Astrocyte (in vitro differentiated cells and primary cell): ENCODE measurements around the gene PAPSS1. TPM values are rescaled to one million over a fixed set of nuclear protein-coding genes. Genes with fewer than 3 reads are reported as not detected.

Source experiments
- DNase-seq: peaks from one replicate; pipeline ENCODE4 v3.0.0-alpha.2; 2010; ENCODE audit warnings: low read depth
- FAIRE-seq: peaks from 2 replicates; lab custom pipeline; 2011; peaks lifted over from hg19 to GRCh38; lab: Jason Lieb, UNC
- H2AFZ ChIP-seq: 2 replicates; pipeline ENCODE4 v1.6.0; 2012; ENCODE audit warnings: low read depth, low read length, inconsistent platforms
- H3K27ac ChIP-seq: 2 replicates; pipeline ENCODE4 v1.5.1; 2011; ENCODE audit warnings: low read depth, low read length, inconsistent platforms
- H3K27me3 ChIP-seq: 2 replicates; pipeline ENCODE4 v1.6.0; 2011; ENCODE audit warnings: low read length, inconsistent platforms; ENCODE audit not compliant: insufficient read depth
- H3K36me3 ChIP-seq: 2 replicates; pipeline ENCODE4 v1.5.1; 2011; ENCODE audit warnings: low read length, inconsistent platforms; ENCODE audit not compliant: insufficient read depth
- H3K4me1 ChIP-seq: 2 replicates; pipeline ENCODE4 v1.5.1; 2011; ENCODE audit warnings: low read length, inconsistent platforms; ENCODE audit not compliant: insufficient read depth
- H3K4me2 ChIP-seq: 2 replicates; pipeline ENCODE4 v1.6.0; 2012; ENCODE audit warnings: low read length, inconsistent platforms
- H3K4me3 ChIP-seq: 2 replicates; pipeline ENCODE4 v1.5.1; 2011; ENCODE audit warnings: low read depth, mild to moderate bottlenecking, low read length, inconsistent platforms; ENCODE audit not compliant: insufficient read depth
- H3K79me2 ChIP-seq: 2 replicates; pipeline ENCODE4 v1.6.0; 2012; ENCODE audit warnings: mild to moderate bottlenecking, low read length, inconsistent platforms; ENCODE audit not compliant: insufficient read depth
- H3K9ac ChIP-seq: 2 replicates; pipeline ENCODE4 v1.6.0; 2012; ENCODE audit warnings: mild to moderate bottlenecking, low read length, inconsistent platforms
- H3K9me3 ChIP-seq: 2 replicates; pipeline ENCODE4 v1.5.1; 2012; ENCODE audit warnings: low read depth, mild to moderate bottlenecking, low read length, inconsistent platforms; ENCODE audit not compliant: insufficient read depth
- H4K20me1 ChIP-seq: 2 replicates; pipeline ENCODE4 v1.6.0; 2012; ENCODE audit warnings: low read length, inconsistent platforms; ENCODE audit not compliant: insufficient read depth
- H3K27ac Mint-ChIP-seq: one replicate; pipeline ENCODE4 v1.8.0; 2021; ENCODE audit warnings: mild to moderate bottlenecking, mixed read lengths; ENCODE audit not compliant: unreplicated experiment
- H3K27me3 Mint-ChIP-seq: one replicate; pipeline ENCODE4 v1.8.0; 2021; ENCODE audit warnings: low read depth, mixed read lengths; ENCODE audit not compliant: unreplicated experiment
- H3K36me3 Mint-ChIP-seq: one replicate; pipeline ENCODE4 v1.8.0; 2021; ENCODE audit warnings: low read depth, mixed read lengths; ENCODE audit not compliant: unreplicated experiment
- H3K4me1 Mint-ChIP-seq: one replicate; pipeline ENCODE4 v1.8.0; 2021; ENCODE audit warnings: low read depth, mixed read lengths; ENCODE audit not compliant: unreplicated experiment
- H3K4me3 Mint-ChIP-seq: one replicate; pipeline ENCODE4 v1.8.0; 2021; ENCODE audit warnings: mild to moderate bottlenecking, moderate library complexity, mixed read lengths; ENCODE audit not compliant: unreplicated experiment
- H3K9me3 Mint-ChIP-seq: one replicate; pipeline ENCODE4 v1.8.0; 2021; ENCODE audit warnings: mild to moderate bottlenecking, mixed read lengths; ENCODE audit not compliant: unreplicated experiment
- CTCF ChIP-seq: IDR thresholded peaks from 2 replicates; pipeline ENCODE4 v1.5.1; 2011; ENCODE audit warnings: low read depth, mild to moderate bottlenecking, inconsistent platforms, low read length, moderate library complexity; ENCODE audit not compliant: insufficient read depth
- EZH2 ChIP-seq: IDR thresholded peaks from 2 replicates; pipeline ENCODE4 v1.6.1; 2012; ENCODE audit warnings: mild to moderate bottlenecking, low read length, inconsistent platforms; ENCODE audit not compliant: insufficient read depth
- total RNA-seq: library from RNA; stranded (reverse); gene quantifications from 2 replicates; pipeline ENCODE4 v1.2.1, GENCODE V29; 2021

Gene PAPSS1
- total RNA-seq, 1 donor from 2014 or later: 102 TPM

- FAIRE-seq (no peak), DNase-seq (peak; percentile 73)
- peaks cover 2% of the 10 kb centered on the region for H3K9me3 Mint-ChIP-seq
- no peaks in the 10 kb centered on the region for H3K27me3 ChIP-seq
- no peak overlapping the region for H3K27ac Mint-ChIP-seq
- peak overlapping the region; percentile 55 for H2AFZ ChIP-seq
- peak overlapping the region; percentile 39 for H3K4me2 ChIP-seq
- H3K9ac ChIP-seq: no peak overlapping the region
- H3K4me1 ChIP-seq: peaks cover 7% of the 10 kb centered on the region
- H3K36me3 Mint-ChIP-seq: no peaks in the 10 kb centered on the region
- H3K36me3 ChIP-seq: no peaks in the 10 kb centered on the region
- TF ChIP-seq EZH2: no peak
- TF ChIP-seq CTCF: no peak
- H3K27me3 Mint-ChIP-seq: no peaks in the 10 kb centered on the region
- H3K27ac ChIP-seq: peak overlapping the region; percentile 24
- no peak overlapping the region for H3K4me3 Mint-ChIP-seq
- H3K4me1 Mint-ChIP-seq: peaks cover 4% of the 10 kb centered on the region
- H3K9me3 ChIP-seq: peaks cover 2% of the 10 kb centered on the region
- no peaks in the 10 kb centered on the region for H3K79me2 ChIP-seq
- H4K20me1 ChIP-seq: no peaks in the 10 kb centered on the region
- no peak overlapping the region for H3K4me3 ChIP-seq
Observed at GRCh38 chr4:107564326-107564725, 155.7 kb downstream of the PAPSS1 start.

Other genes starting within 250 kb of the PAPSS1 start
- gene SGMS2, start 104.7 kb upstream of the PAPSS1 start, total RNA-seq: 48.1 and 48.3 TPM in 2 replicates
- gene CYP2U1, start 211.3 kb upstream of the PAPSS1 start, total RNA-seq: 6.3 and 7.6 TPM in 2 replicates